Measurements from ENCODE around the gene CSF3.
A peak's percentile ranks its signal among the peaks of the same experiment; 100 is the strongest.

CSF3 gene

GRCh38 chr17:40062329-40063186 is 47.3 kb downstream of the CSF3 start, which contains the start of gene THRA:
Gene THRA (plus strand): TSS chr17:40062965. CDS start chr17:40074489, 11,524 bp downstream.
- DNase-seq, result peak; percentile 84

- peak; percentile 58 for DNase-seq
Observed at GRCh38 chr17:40063187-40063771, 48.0 kb downstream of the CSF3 start.

- peak; percentile 45 for DNase-seq
Observed at GRCh38 chr17:40063901-40064531, 48.8 kb downstream of the CSF3 start.

- peak; percentile 48 for DNase-seq
Observed at GRCh38 chr17:40064971-40065768, 49.9 kb downstream of the CSF3 start.

- DNase-seq, result no peak
Observed at GRCh38 chr17:40065769-40066510, 50.7 kb downstream of the CSF3 start.

Data from NCI-H82 (cell line).